ENCODE measurements around the gene NHS. TPM values are rescaled to one million over a fixed set of nuclear protein-coding genes. Genes with fewer than 3 reads are reported as not detected.

The NHS gene
- total RNA-seq, 1 experiment from 2014 or later, result 19.5 TPM

DNA sequence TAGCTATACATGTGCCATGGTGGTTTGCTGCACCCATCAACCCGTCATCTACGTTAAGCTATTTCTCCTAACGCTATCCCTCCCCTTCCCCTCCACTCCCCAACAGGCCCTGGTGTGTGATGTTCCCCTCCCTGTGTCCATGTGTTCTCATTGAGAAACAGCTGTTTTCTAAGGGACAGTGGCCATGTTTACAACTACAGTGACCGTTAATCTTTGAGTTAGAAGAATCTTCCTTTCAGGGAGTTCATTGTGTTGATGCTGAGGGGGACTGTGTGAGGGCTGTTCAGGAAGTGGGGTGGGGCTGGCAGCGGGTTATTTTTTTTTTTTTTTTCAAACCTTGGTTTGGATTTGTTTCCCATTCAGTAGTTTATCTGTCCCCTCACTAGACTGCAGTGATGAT is 179.9 kb downstream of the NHS start:
- H3K4me1 Mint-ChIP-seq (ENCODE audit: low read depth, unreplicated experiment), result peaks cover 32% of the 10 kb centered on the region
- peaks cover 4% of the 10 kb centered on the region for H3K36me3 Mint-ChIP-seq (ENCODE audit: insufficient read depth, unreplicated experiment)
- DNase-seq, result no peak
- BruUV-seq (replicated peaks), result no TSS peak
- intact Hi-C loops (cut with micrococcal nuclease; ENCODE audit: unreplicated experiment), result no loop called here
- no peaks in the 10 kb centered on the region for H3K27me3 Mint-ChIP-seq (ENCODE audit: unreplicated experiment)
- no peaks in the 10 kb centered on the region for H3K9me3 Mint-ChIP-seq (ENCODE audit: low read depth, unreplicated experiment)
- TF ChIP-seq, protein P1, sequence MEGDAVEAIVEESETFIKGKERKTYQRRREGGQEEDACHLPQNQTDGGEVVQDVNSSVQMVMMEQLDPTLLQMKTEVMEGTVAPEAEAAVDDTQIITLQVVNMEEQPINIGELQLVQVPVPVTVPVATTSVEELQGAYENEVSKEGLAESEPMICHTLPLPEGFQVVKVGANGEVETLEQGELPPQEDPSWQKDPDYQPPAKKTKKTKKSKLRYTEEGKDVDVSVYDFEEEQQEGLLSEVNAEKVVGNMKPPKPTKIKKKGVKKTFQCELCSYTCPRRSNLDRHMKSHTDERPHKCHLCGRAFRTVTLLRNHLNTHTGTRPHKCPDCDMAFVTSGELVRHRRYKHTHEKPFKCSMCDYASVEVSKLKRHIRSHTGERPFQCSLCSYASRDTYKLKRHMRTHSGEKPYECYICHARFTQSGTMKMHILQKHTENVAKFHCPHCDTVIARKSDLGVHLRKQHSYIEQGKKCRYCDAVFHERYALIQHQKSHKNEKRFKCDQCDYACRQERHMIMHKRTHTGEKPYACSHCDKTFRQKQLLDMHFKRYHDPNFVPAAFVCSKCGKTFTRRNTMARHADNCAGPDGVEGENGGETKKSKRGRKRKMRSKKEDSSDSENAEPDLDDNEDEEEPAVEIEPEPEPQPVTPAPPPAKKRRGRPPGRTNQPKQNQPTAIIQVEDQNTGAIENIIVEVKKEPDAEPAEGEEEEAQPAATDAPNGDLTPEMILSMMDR (IDR thresholded peaks at IDR 0.05; ENCODE audit: unreplicated experiment), result no peak
- no peak overlapping the region for H3K27ac Mint-ChIP-seq (ENCODE audit: unreplicated experiment)
- H3K4me3 Mint-ChIP-seq (ENCODE audit: low read depth, unreplicated experiment), result no peak overlapping the region
- CTCF ChIA-PET, result no interaction called here

DNA sequence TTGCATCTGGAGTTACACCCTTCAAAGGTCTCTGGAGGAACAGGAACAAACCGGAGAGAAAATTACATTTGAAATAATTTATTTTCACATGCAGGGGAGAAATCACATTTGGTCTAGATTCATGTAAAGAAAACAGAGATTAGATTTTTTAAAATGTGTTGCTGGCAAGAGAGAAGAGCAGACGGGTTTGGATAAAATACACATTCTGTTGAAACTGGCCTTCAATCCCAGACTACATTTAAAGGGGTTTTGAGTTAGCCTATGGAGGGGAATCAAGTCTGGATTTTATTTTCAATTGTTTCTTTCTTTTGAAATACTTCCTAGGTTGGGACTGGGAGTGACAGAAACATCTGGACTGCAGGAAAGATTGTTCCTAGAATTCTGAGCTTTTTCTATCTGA is 180.8 kb downstream of the NHS start:
- TF ChIP-seq, protein P1 (IDR thresholded peaks at IDR 0.05; ENCODE audit: unreplicated experiment), result no peak
- intact Hi-C loops (cut with micrococcal nuclease; ENCODE audit: unreplicated experiment), result no loop called here
- no peak for DNase-seq
- H3K27me3 Mint-ChIP-seq (ENCODE audit: unreplicated experiment), result no peaks in the 10 kb centered on the region
- no peaks in the 10 kb centered on the region for H3K9me3 Mint-ChIP-seq (ENCODE audit: low read depth, unreplicated experiment)
- BruUV-seq (replicated peaks), result no TSS peak
- H3K4me3 Mint-ChIP-seq (ENCODE audit: low read depth, unreplicated experiment), result no peak overlapping the region
- H3K27ac Mint-ChIP-seq (ENCODE audit: unreplicated experiment), result no peak overlapping the region
- CTCF ChIA-PET, result interaction anchor here (1.3 kb wide), 1 partner anchor 123 kb away, joined by 4 read pairs; no protein-coding TSS in a partner anchor
- peaks cover 7% of the 10 kb centered on the region for H3K36me3 Mint-ChIP-seq (ENCODE audit: insufficient read depth, unreplicated experiment)
- peaks cover 42% of the 10 kb centered on the region for H3K4me1 Mint-ChIP-seq (ENCODE audit: low read depth, unreplicated experiment)

DNA sequence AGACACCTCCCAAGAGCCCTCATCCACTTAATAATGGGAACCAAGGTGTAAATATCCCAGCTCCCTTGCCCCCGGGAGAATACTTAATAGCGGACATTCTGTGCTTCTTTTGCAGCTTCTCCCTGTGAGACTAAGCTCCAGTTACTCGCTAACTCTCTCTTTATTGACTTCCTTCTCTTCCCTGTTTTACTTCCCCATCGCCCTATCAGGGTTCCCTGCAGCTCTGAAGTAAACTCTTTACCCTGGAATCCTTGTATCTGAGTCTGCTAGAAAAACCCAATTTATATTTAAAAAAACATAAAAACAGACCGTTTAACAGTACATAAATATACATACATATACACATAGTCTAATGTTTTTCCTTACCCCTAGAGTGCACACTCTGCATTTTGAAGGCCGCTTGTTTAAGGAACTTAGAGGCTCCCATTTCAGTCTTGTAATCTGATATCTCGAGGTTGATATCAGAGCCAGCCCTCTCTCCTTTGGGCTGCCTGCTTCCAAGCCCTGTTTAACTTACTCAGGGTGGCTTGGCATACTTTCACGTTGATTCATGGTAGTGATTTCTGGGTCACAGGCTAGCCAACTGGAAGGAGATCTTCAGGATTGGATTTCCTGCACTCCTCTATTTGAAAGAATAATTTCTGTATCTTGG is 184.9 kb downstream of the NHS start:
- CTCF ChIA-PET, result no interaction called here
- BruUV-seq (replicated peaks), result no TSS peak
- TF ChIP-seq, protein P1 (IDR thresholded peaks at IDR 0.05; ENCODE audit: unreplicated experiment), result no peak
- intact Hi-C loops (cut with micrococcal nuclease; ENCODE audit: unreplicated experiment), result loop anchor here (2.0 kb wide), 1 partner anchor 31 kb away; no protein-coding TSS in a partner anchor
- DNase-seq, result peak; percentile 53
- Mint-ChIP-seq H3K27me3 (ENCODE audit: unreplicated experiment) (no peaks in the 10 kb centered on the region), H3K4me1 (ENCODE audit: low read depth, unreplicated experiment) (peaks cover 46% of the 10 kb centered on the region), H3K4me3 (ENCODE audit: low read depth, unreplicated experiment) (peak overlapping the region; percentile 12), H3K27ac (ENCODE audit: unreplicated experiment) (peak overlapping the region; percentile 73), H3K9me3 (ENCODE audit: low read depth, unreplicated experiment) (no peaks in the 10 kb centered on the region), H3K36me3 (ENCODE audit: insufficient read depth, unreplicated experiment) (peaks cover 12% of the 10 kb centered on the region)

DNA sequence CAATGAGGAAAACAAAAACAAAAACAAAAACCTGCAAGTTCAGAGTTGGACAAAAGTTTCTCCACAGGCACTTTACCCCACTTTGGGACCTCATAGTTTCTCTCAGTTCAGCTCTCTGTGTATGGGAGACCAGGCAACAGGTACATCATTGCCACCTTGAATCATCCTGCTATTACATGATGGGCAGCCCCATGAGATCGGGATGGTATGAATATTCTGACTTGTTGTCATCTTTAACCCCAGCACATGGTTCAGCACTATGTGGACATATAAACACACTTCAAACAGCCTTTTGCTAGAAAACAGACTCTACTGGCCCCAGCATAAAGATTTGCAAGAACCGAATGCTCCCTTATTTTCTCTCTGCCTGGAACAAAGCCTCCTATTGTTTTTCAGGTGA is 185.4 kb downstream of the NHS start:
- intact Hi-C loops (cut with micrococcal nuclease; ENCODE audit: unreplicated experiment), result loop anchor here (2.0 kb wide), 1 partner anchor 30 kb away; no protein-coding TSS in a partner anchor
- no peaks in the 10 kb centered on the region for H3K9me3 Mint-ChIP-seq (ENCODE audit: low read depth, unreplicated experiment)
- TF ChIP-seq, protein P1 (IDR thresholded peaks at IDR 0.05; ENCODE audit: unreplicated experiment), result no peak
- BruUV-seq (replicated peaks), result no TSS peak
- peaks cover 46% of the 10 kb centered on the region for H3K4me1 Mint-ChIP-seq (ENCODE audit: low read depth, unreplicated experiment)
- H3K27ac Mint-ChIP-seq (ENCODE audit: unreplicated experiment), result peak overlapping the region; percentile 73
- peak overlapping the region; percentile 12 for H3K4me3 Mint-ChIP-seq (ENCODE audit: low read depth, unreplicated experiment)
- no peak for DNase-seq
- H3K36me3 Mint-ChIP-seq (ENCODE audit: insufficient read depth, unreplicated experiment), result peaks cover 12% of the 10 kb centered on the region
- CTCF ChIA-PET, result interaction anchor here (1.0 kb wide), 1 partner anchor 31 kb away, joined by 4 read pairs; no protein-coding TSS in a partner anchor
- no peaks in the 10 kb centered on the region for H3K27me3 Mint-ChIP-seq (ENCODE audit: unreplicated experiment)

Data from Calu3 (cell line).